Hepatocyte (in vitro differentiated cells): Measurements from ENCODE around the gene SV2C.

Experiments
- EZH2 ChIP-seq: fragments of 200-600 bp; sonication (generic); IDR thresholded peaks from 2 replicates; pipeline ENCODE4 v1.6.1; 2016; ENCODE audit warnings: antibody characterized with exemption, mild to moderate bottlenecking, borderline replicate concordance
- TF ChIP-seq, protein P1 (sequence below): fragments of 200-600 bp; sonication (generic); IDR thresholded peaks from 2 replicates; pipeline ENCODE4 v1.5.1; 2016; ENCODE audit warnings: antibody characterized with exemption, mild to moderate bottlenecking; ENCODE audit not compliant: poor library complexity

DNA sequence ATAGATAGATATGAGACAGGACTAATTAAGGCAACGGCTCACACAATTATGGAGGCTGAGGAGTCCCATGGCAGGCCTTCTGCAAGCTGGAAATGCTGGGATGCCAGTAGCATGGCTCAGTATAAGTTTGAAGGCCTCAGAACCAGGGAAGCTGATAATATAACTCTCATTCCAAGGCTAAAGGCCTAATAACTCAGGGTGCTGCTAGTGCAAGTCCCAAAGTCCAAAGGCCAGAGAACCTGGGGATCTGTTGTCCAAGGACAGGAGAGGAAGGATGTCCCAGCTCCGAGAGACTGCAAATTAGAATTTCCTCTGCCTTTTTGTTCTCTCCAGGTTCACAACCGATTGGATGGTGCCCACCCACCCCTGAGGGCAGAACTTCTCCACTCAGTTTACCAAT is 114.5 kb downstream of the SV2C start:
- TF ChIP-seq, protein P1, sequence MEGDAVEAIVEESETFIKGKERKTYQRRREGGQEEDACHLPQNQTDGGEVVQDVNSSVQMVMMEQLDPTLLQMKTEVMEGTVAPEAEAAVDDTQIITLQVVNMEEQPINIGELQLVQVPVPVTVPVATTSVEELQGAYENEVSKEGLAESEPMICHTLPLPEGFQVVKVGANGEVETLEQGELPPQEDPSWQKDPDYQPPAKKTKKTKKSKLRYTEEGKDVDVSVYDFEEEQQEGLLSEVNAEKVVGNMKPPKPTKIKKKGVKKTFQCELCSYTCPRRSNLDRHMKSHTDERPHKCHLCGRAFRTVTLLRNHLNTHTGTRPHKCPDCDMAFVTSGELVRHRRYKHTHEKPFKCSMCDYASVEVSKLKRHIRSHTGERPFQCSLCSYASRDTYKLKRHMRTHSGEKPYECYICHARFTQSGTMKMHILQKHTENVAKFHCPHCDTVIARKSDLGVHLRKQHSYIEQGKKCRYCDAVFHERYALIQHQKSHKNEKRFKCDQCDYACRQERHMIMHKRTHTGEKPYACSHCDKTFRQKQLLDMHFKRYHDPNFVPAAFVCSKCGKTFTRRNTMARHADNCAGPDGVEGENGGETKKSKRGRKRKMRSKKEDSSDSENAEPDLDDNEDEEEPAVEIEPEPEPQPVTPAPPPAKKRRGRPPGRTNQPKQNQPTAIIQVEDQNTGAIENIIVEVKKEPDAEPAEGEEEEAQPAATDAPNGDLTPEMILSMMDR = no peak
- no peak for TF ChIP-seq EZH2
